GM19467 (cell line): ENCODE results near the gene KRTAP22-1.

Source experiments
- ATAC-seq: cut with Tn5 transposase; IDR thresholded peaks from one replicate; pipeline ENCODE4 v1.9.1; 2021; ENCODE audit warnings: mild to moderate bottlenecking, moderate library complexity; ENCODE audit not compliant: unreplicated experiment

Gene KRTAP22-1

DNA sequence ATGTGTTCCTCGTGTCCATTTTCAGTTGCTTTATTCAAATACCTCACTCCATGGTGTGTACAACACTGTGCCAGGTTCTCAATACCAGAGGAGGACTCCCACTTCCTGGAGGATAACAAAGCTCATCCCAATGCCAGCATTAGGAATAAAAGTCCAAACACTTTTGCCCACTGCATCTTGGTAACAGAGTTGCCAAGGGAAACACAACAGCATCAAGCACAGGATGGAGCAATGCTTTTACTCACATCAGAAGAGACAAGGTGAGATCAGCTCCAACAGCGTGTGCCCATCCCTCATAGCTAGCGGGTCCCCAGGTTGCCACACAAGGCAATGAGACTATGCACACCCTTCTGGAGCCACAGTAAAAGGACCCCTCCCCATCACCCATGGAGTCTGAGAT lies 22.5 kb downstream of the KRTAP22-1 start:
- no peak for ATAC-seq

DNA sequence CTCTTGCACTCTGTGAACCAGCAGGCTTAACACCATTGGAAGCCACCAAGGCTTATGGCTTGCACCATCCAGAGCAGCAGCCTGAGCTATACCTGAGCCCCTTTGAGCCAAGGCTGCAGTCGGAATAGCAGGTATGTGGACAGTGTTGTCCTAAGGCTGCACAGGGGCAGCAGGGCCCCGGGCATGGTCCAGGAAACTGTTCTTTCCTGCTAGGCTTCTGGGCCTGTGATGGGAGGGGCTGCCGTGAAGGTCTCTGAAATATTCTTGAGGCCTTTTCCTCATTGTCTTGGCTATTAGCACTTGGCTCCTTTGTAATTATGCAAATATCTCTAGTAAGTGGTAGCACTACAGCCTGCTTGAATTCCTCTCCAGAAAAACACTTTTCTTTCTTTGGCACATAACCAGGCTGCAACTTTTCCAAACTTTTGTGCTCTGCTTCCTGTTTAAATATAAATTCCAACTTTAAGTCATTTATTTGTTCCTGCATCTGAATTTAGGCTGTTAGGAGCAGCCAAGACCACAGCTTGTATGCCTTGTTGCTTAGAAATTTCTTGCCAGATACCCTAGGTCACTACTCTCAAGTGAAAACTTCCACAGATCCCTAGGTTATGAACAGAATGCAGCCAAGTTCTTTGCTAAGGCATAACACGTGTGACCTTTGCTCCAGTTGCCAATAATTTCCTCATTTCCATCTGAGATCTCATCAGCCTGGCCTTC lies 24.7 kb downstream of the KRTAP22-1 start:
- ATAC-seq, result no peak

DNA sequence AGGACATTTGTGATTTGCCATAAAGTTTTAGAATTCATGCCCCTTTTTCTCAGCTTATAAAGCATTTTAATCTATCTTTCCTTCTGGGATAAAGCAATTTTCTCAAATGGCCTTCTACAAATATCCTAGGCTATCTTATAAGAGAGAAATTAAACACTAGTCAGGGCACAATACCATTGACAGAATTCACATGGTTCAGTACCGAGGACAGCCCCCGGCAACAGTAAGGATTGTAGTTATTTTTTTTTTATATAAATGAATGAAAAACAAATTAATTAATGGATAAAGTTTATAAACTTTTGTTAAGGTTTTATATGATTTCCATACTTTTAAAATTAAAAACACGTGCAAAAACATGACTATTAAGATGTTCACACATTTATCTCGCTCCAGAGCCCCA lies 27.2 kb downstream of the KRTAP22-1 start:
- ATAC-seq, result no peak

DNA sequence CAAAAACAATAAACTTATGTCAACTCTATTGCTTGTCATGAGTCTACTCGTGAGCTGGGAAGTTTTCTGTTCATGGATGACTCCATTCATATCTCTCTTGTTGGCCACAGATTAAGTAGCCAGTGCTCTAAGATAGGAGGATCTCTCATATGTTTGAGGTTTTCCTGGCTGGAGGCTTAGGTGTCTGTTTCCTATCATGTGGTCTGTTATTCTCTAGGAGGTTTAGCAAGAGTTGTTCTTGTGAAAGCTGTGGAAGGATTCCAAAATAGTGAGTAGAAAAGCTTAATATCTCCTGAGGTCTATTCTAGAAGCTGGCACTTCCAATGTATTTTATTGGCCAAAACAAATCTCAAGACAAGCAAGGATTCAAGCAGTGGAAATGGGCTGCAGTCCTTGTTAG lies 28.3 kb downstream of the KRTAP22-1 start:
- ATAC-seq, result no peak

DNA sequence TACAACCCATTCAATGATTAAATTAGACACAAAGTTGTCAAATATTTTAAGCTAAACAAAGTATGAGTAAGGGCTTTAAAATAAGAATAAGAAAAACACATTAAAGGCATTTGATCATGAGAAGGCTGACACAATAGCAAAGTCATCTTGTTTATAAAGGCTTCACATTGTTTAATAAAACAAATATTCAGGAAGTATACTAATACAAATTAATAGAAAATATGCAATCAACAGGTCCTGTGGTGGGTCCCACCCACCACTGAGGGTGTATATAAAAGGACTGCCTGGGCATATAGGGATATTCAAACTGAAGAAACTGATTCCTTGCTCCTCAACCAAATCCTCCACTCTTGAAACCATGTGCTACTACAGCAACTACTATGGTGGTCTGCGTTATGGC lies 34.0 kb downstream of the KRTAP22-1 start, which contains the start of gene KRTAP20-2:
Gene KRTAP20-2, plus strand, starts transcription at position 301 of the 400 bp plus-strand sequence. Its CDS starts 58 bp downstream, at position 359.
- ATAC-seq, result no peak

DNA sequence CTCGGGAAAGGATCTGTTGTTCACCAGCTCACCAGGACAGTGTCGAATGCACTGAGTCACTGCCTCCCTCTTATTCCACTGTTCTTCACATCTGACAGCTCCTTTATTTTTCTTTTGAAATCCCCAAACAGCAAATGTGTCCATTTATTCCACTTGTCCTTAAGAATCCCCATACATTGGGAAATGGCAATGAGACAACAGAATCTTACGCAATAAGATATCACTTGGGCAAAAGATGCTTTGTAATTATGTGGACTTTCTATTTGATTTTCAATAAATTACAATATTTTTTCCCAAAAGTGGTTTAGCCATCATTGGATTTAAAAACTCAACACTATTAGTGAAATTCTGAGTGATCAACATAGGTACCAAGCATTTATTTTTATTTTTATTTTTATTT lies 37.8 kb downstream of the KRTAP22-1 start:
- no peak for ATAC-seq

GRCh38 chr21:30642564-30642963 lies 41.7 kb downstream of the KRTAP22-1 start, which contains the start of gene KRTAP20-3:
Gene KRTAP20-3 (plus strand): TSS chr21:30642864.
- ATAC-seq, result no peak

DNA sequence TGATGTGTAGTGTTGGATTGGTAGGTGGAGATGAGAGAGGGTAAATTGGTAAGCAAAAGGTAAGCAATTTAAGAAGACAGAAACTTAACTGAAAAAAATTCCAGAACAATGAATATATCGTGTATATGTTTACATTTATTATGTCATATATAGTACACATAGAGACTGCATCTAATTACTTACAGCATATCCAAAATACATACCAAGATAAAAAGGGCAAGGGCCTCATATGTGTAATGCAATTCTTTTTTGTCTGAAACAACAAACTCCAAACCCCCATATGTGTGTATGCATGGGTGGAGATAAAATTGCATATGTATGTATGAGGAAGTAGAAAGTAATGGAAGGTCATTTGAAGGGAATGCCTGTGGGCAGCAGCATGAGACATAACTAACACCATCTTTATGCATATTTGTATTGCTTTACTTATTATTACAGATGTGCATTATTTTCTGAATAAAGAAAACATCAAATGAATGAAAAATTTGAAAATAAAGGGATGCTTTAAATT lies 46.1 kb downstream of the KRTAP22-1 start:
- ATAC-seq, result no peak
